Heart left ventricle (tissue), 16 donors: ENCODE results near the gene POLR2L. TPM values are rescaled to one million over a fixed set of nuclear protein-coding genes. Genes with fewer than 3 reads are reported as not detected.

Experiments
- ATAC-seq, 4 donors: fragments of 200-7000 bp; cut with Tn5 transposase; one replicate each; pipeline ENCODE4 v1.9.1; 2020 to 2022; ENCODE audit warnings: moderate library complexity in 4 of 4, mild to moderate bottlenecking in 3 of 4, moderate number of reproducible peaks in 1 of 4
- DNase-seq, 5 donors: peaks; one replicate each; pipeline ENCODE4 v3.0.0-alpha.2; 2020
- H3K27ac ChIP-seq, 12 donors: fragments of 200-600 bp; sonication (generic) in 4 of 12; one replicate each; pipeline versions ENCODE4 v1.5.0 to v1.8.0; 2016 to 2022; ENCODE audit warnings: mild to moderate bottlenecking in 2 of 12
- H3K27me3 ChIP-seq, 9 donors: fragments of 200-600 bp; sonication (generic) in 2 of 9; one replicate each; pipeline versions ENCODE4 v1.5.1 to v1.8.0; 2016 to 2022; ENCODE audit warnings: mild to moderate bottlenecking in 3 of 9
- H3K36me3 ChIP-seq, 9 donors: fragments of 200-600 bp; sonication (generic) in 2 of 9; one replicate each; pipeline versions ENCODE4 v1.5.0 to v1.8.0; 2018 to 2022; ENCODE audit warnings: mild to moderate bottlenecking in 2 of 9
- H3K4me1 ChIP-seq, 12 donors: fragments of 200-600 bp; sonication (generic) in 4 of 12; one replicate each; pipeline versions ENCODE4 v1.5.0 to v1.8.0; 2016 to 2022; ENCODE audit warnings: mild to moderate bottlenecking in 3 of 12
- H3K4me3 ChIP-seq, 12 donors: fragments of 200-600 bp; sonication (generic) in 4 of 12; one replicate each; pipeline versions ENCODE4 v1.5.0 to v1.8.0; 2017 to 2022; ENCODE audit warnings: mild to moderate bottlenecking in 9 of 12, moderate library complexity in 4 of 12
- H3K9me3 ChIP-seq, 12 donors: fragments of 200-600 bp; sonication (generic) in 4 of 12; one replicate each; pipeline versions ENCODE4 v1.5.0 to v1.8.0; 2016 to 2022; ENCODE audit warnings: mild to moderate bottlenecking in 1 of 12
- POLR2A ChIP-seq, 2 donors: fragments of 450-650 bp; IDR thresholded peaks; one replicate each; pipeline ENCODE4 v1.6.1; 2017; ENCODE audit warnings: antibody characterized with exemption in 2 of 2, mild to moderate bottlenecking in 2 of 2, moderate library complexity in 2 of 2
- WGBS, 4 donors: extraction: QIAGEN DNeasy Blood & Tissue Kit in 2 of 4; methylation state at CpG; one replicate each; pipeline versions ENCODE4 v1.1.5 to v1.1.7; 2013 to 2018; 5-methylcytosine and 5-hydroxymethylcytosine counted together
- intact Hi-C, 10 donors: fragments of 100-400 bp; cut with DNase I; formaldehyde crosslinking; loops; one replicate each; pipeline versions ENCODE4 v1.11.1 to v1.14.2; 2022
- polyA plus RNA-seq, 2 donors: library from polyadenylated mRNA; stranded (reverse); fragments of 200-250 nt; gene quantifications; one replicate each; pipeline ENCODE4 v1.2.3, GENCODE V29; 2013
- total RNA-seq, 9 donors: library from RNA; depleted of rRNA in 2 of 9; stranded (reverse); fragments of >200 nt in 2 of 9; fragmentation: NEBNext Ultra II Directional in 3 of 9; extraction: Animal tissue kit (Norgen Biotek cat#: 25700) in 3 of 9; gene quantifications; one replicate each; pipeline versions ENCODE4 v1.1.0 to v1.2.4, GENCODE V29; 2016 to 2023
- TF ChIP-seq, protein P1 (sequence below), 12 donors: fragments of 200-600 bp; sonication (generic) in 4 of 12; IDR thresholded peaks; one replicate each; pipeline versions ENCODE4 v1.5.0 to v1.8.0; 2018 to 2022; ENCODE audit warnings: antibody characterized with exemption in 12 of 12, mild to moderate bottlenecking in 5 of 12
- donor health status: ischemic (EF 13 %, LVEDD 7.1; RV severe dilation, severe dysfunction).
- donor health status: healthy with polysubstance abuse.
- donor health status: DM: no; HTN: yes; CAD: no.
- donor health status: DM: no; HTN: no; CAD: no.
- donor health status: ischemic (EF 25% LVEDD 6.9; RV normal size, moderate dysfunction).
- donor health status: ischemic (EF 25% LVEDD 5.7; RV mildly dilated, moderate dysfunction).
- donor health status: healthy.
- donor health status: DM: yes; HTN: yes; CAD: no.
- donor health status: ischemic (EF 35%, LVEDD 5.7; RV mildly dilated, moderate dysfunction).
- donor health status: nonischemic (EF 11% LVEDD 7.7; RV severe dilation, severe dysfunction).
- donor health status: DM: yes; HTN: yes; CAD: no.
- donor health status: PGD.
- donor health status: ischemic (EF 29% LVEDD 5.4; RV normal size, mild dysfunction).
- donor health status: nonischemic (EF 23%, LVEDD 6.1; RV moderate dilation, normal function).

POLR2L gene
- total and polyA plus RNA-seq, 11 donors: 74.4 to 267 (median 208) TPM

DNA sequence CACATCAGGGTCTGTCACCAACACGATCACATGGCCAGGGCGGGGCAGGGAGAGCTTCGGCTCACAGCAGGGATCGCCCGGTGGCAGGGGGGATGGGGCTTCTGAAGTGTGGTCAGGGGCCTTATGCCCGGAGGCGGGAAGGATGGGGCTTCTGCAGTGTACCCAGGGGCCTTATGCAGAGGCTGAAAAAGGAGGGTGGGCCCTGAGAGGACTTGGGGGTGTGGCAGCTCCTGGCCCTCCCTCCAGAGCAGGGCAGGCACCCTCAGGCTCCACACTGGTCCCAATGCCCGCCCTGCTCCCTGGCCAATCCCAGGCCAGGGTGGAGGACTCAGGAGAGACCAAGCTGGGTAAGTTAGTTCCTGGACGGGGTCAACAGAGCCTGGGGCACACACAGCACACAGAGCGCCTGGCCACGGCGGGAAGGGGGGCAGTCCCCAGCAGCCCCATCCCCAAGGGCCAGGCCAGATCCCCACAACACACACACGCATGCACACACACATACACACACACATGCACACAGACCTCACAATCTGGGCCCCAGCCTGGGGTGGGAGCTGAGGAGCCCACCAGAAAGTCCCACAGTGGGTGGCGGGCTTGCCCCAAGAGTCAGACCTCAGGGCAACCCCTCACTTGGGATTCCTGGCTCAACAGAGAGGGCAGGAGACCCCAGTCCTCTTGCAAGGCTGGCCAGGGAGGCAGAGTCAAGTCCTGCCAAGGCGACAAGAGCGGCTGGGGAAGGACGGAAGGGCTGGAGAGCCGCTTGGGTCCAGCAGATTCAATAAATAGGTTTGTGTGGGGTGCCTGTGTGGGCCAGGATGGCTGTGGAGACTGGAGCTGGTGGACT is 51.4 kb downstream of the POLR2L start:
- ATAC-seq: no peak
- intact Hi-C loops: loop anchor here in 1 of 10 donors (10.0 kb wide), 1 partner anchor 56 kb away; no protein-coding TSS in a partner anchor
- 67 to 69% (median 67%) methylated on average over 15 to 18 of the region's 18 CpGs for WGBS, 4 donors
- no peak for TF ChIP-seq POLR2A (IDR thresholded peaks at IDR 0.05)
- TF ChIP-seq, protein P1, sequence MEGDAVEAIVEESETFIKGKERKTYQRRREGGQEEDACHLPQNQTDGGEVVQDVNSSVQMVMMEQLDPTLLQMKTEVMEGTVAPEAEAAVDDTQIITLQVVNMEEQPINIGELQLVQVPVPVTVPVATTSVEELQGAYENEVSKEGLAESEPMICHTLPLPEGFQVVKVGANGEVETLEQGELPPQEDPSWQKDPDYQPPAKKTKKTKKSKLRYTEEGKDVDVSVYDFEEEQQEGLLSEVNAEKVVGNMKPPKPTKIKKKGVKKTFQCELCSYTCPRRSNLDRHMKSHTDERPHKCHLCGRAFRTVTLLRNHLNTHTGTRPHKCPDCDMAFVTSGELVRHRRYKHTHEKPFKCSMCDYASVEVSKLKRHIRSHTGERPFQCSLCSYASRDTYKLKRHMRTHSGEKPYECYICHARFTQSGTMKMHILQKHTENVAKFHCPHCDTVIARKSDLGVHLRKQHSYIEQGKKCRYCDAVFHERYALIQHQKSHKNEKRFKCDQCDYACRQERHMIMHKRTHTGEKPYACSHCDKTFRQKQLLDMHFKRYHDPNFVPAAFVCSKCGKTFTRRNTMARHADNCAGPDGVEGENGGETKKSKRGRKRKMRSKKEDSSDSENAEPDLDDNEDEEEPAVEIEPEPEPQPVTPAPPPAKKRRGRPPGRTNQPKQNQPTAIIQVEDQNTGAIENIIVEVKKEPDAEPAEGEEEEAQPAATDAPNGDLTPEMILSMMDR (IDR thresholded peaks at IDR 0.05): no peak
- no peak for DNase-seq
- peaks cover 0 to 30% (median 0%) of the 10 kb centered on the region in 9 donors for H3K36me3 ChIP-seq
- H3K9me3 ChIP-seq: no peaks in the 10 kb centered on the region
- H3K4me3 ChIP-seq: no peak overlapping the region
- H3K4me1 ChIP-seq: peaks cover 0 to 23% (median 9%) of the 10 kb centered on the region in 12 donors
- no peak overlapping the region for H3K27ac ChIP-seq
- peaks cover 0 to 22% (median 7%) of the 10 kb centered on the region in 9 donors for H3K27me3 ChIP-seq

DNA sequence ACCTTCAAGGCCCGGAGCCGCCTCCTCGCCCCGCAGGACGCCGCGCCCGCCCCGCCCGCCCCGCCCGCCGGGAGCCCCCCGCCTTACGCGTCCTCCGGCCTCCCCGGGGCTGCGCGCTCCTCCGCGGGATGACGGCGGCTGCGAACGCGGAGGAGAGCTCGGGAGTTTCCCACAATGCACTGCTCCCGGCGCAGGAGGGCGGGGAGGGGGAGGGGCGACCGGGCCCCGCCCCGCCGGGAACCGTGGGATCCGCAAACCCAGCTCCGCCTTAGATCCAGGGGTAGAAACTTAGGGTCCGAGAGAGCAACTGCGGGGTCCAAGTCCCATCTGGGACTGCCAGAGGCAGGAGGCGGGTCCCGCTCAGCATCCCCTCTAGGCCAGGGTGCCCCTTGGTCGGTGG is 52.4 kb downstream of the POLR2L start, which contains the start of gene CEND1:
CEND1 (minus strand) TSS at position 148 of the 400 bp plus-strand sequence. CDS start 1,514 bp downstream, outside the sequence.
- intact Hi-C loops: loop anchor here in 1 of 10 donors (10.0 kb wide), 1 partner anchor 55 kb away; no protein-coding TSS in a partner anchor
- H3K4me1 ChIP-seq: peaks cover 0 to 13% (median under 1%) of the 10 kb centered on the region in 12 donors
- peaks cover 0 to 22% (median 7%) of the 10 kb centered on the region in 9 donors for H3K27me3 ChIP-seq
- WGBS, 4 donors: 4 to 40% (median 5%) methylated on average over 4 to 44 of the region's 44 CpGs
- ATAC-seq (peak in 1 of 4 donors; percentile 47), DNase-seq (peak in 1 of 5 donors; percentile 30)
- peaks cover 0 to 30% (median 0%) of the 10 kb centered on the region in 9 donors for H3K36me3 ChIP-seq
- TF ChIP-seq POLR2A (IDR thresholded peaks at IDR 0.05): no peak
- TF ChIP-seq, protein P1 (IDR thresholded peaks at IDR 0.05): no peak
- no peak within 1 kb of the TSS for H3K27ac ChIP-seq
- peak within 1 kb of the TSS in 6 of 12 donors; percentile 10 to 37 (median 30) for H3K4me3 ChIP-seq
- H3K9me3 ChIP-seq: no peaks in the 10 kb centered on the region

Other genes starting within 250 kb of the POLR2L start
- gene IRF7, start 226.6 kb downstream of the POLR2L start, total RNA-seq: 10 to 100 TPM in 7 of 9 donors, 1 to 10 TPM in 2; 5.5 to 30.6 (median 14.9) TPM
- 10 to 100 TPM in 1 of 2 donors, 1 to 10 TPM in 1; 9.5 to 21.1 TPM for gene IRF7, start 226.6 kb downstream of the POLR2L start, polyA plus RNA-seq
- not detected for gene CDHR5, start 217.6 kb downstream of the POLR2L start, total RNA-seq
- gene CDHR5, start 217.6 kb downstream of the POLR2L start, polyA plus RNA-seq: under 1 TPM in 1 of 2 donors, not detected in 1; 0.07 TPM
- gene SCT, start 215.3 kb downstream of the POLR2L start, total RNA-seq: under 1 TPM in 1 of 9 donors, not detected in 8; 0.81 TPM
- gene SCT, start 215.3 kb downstream of the POLR2L start, polyA plus RNA-seq: not detected
- 1 to 10 TPM in 1 of 9 donors, under 1 TPM in 5, not detected in 3; 0.20 to 1.0 (median 0.48) TPM for gene DRD4, start 205.3 kb downstream of the POLR2L start, total RNA-seq
- gene DRD4, start 205.3 kb downstream of the POLR2L start, polyA plus RNA-seq: under 1 TPM in 1 of 2 donors, not detected in 1; 0.07 TPM
- gene DEAF1, start 147.3 kb downstream of the POLR2L start, total RNA-seq: 10 to 100 TPM; 11.8 to 25.6 (median 15.1) TPM
- 10 to 100 TPM; 14.3 to 17.8 TPM for gene DEAF1, start 147.3 kb downstream of the POLR2L start, polyA plus RNA-seq
- gene TMEM80, start 146.7 kb downstream of the POLR2L start, total RNA-seq: 10 to 100 TPM in 7 of 9 donors, 1 to 10 TPM in 2; 8.9 to 18.2 (median 15.0) TPM
- 10 to 100 TPM in 1 of 2 donors, 1 to 10 TPM in 1; 8.0 to 14.9 TPM for gene TMEM80, start 146.7 kb downstream of the POLR2L start, polyA plus RNA-seq
- 10 to 100 TPM in 1 of 9 donors, 1 to 10 TPM in 7, under 1 TPM in 1; 0.72 to 15.5 (median 1.5) TPM for gene EPS8L2, start 136.3 kb downstream of the POLR2L start, total RNA-seq
- gene EPS8L2, start 136.3 kb downstream of the POLR2L start, polyA plus RNA-seq: 1 to 10 TPM; 1.5 to 2.6 TPM
- 100 to 1,000 TPM in 5 of 9 donors, 10 to 100 TPM in 4; 80.5 to 145 (median 105) TPM for gene TALDO1, start 95.1 kb downstream of the POLR2L start, total RNA-seq
- 100 to 1,000 TPM in 1 of 2 donors, 10 to 100 TPM in 1; 66.9 to 123 TPM for gene TALDO1, start 95.1 kb downstream of the POLR2L start, polyA plus RNA-seq
- gene GATD1, start 65.0 kb downstream of the POLR2L start, total RNA-seq: 10 to 100 TPM; 13.4 to 30.8 (median 21.5) TPM
- 10 to 100 TPM; 20.4 to 20.5 TPM for gene GATD1, start 65.0 kb downstream of the POLR2L start, polyA plus RNA-seq
- 1 to 10 TPM in 1 of 9 donors, under 1 TPM in 6, not detected in 2; 0.25 to 1.1 (median 0.37) TPM for gene CEND1, start 52.4 kb downstream of the POLR2L start, total RNA-seq
- gene CEND1, start 52.4 kb downstream of the POLR2L start, polyA plus RNA-seq: under 1 TPM; 0.46 to 0.50 TPM
- 10 to 100 TPM in 1 of 9 donors, 1 to 10 TPM in 8; 2.1 to 12.8 (median 4.4) TPM for gene SLC25A22, start 44.2 kb downstream of the POLR2L start, total RNA-seq
- 10 to 100 TPM in 1 of 2 donors, 1 to 10 TPM in 1; 2.6 to 12.7 TPM for gene SLC25A22, start 44.2 kb downstream of the POLR2L start, polyA plus RNA-seq
- 10 to 100 TPM in 1 of 9 donors, 1 to 10 TPM in 8; 4.9 to 11.2 (median 6.6) TPM for gene PIDD1, start 37.3 kb downstream of the POLR2L start, total RNA-seq
- gene PIDD1, start 37.3 kb downstream of the POLR2L start, polyA plus RNA-seq: 10 to 100 TPM in 1 of 2 donors, 1 to 10 TPM in 1; 5.5 to 11.8 TPM
- 1,000 to 10,000 TPM in 3 of 9 donors, 100 to 1,000 TPM in 6; 236 to 1,207 (median 933) TPM for gene RPLP2, start 32.6 kb downstream of the POLR2L start, total RNA-seq
- 1,000 to 10,000 TPM in 1 of 2 donors, 100 to 1,000 TPM in 1; 998 to 1,652 TPM for gene RPLP2, start 32.6 kb downstream of the POLR2L start, polyA plus RNA-seq
- 100 to 1,000 TPM; 141 to 348 (median 232) TPM for gene PNPLA2, start 23.6 kb downstream of the POLR2L start, total RNA-seq
- gene PNPLA2, start 23.6 kb downstream of the POLR2L start, polyA plus RNA-seq: 100 to 1,000 TPM; 112 to 133 TPM
- gene CRACR2B, start 14.6 kb downstream of the POLR2L start, total RNA-seq: 10 to 100 TPM; 13.3 to 22.4 (median 17.7) TPM
- 10 to 100 TPM in 1 of 2 donors, 1 to 10 TPM in 1; 8.8 to 43.5 TPM for gene CRACR2B, start 14.6 kb downstream of the POLR2L start, polyA plus RNA-seq
- 100 to 1,000 TPM; 323 to 682 (median 454) TPM for gene CD151, start 9.6 kb downstream of the POLR2L start, total RNA-seq
- 100 to 1,000 TPM; 560 to 817 TPM for gene CD151, start 9.6 kb downstream of the POLR2L start, polyA plus RNA-seq
- gene TSPAN4, start 323 bp upstream of the POLR2L start, total RNA-seq: 10 to 100 TPM; 22.7 to 93.0 (median 31.3) TPM
- 10 to 100 TPM; 31.2 to 52.5 TPM for gene TSPAN4, start 323 bp upstream of the POLR2L start, polyA plus RNA-seq
- 10 to 100 TPM; 42.0 to 87.7 (median 58.9) TPM for gene CHID1, start 68.3 kb upstream of the POLR2L start, total RNA-seq
- 10 to 100 TPM; 30.8 to 55.3 TPM for gene CHID1, start 68.3 kb upstream of the POLR2L start, polyA plus RNA-seq
- gene AP2A2, start 83.3 kb upstream of the POLR2L start, total RNA-seq: 10 to 100 TPM; 30.2 to 71.4 (median 40.0) TPM
- 10 to 100 TPM; 20.4 to 28.7 TPM for gene AP2A2, start 83.3 kb upstream of the POLR2L start, polyA plus RNA-seq
- not detected for gene MUC6, start 194.2 kb upstream of the POLR2L start, total RNA-seq
- gene MUC6, start 194.2 kb upstream of the POLR2L start, polyA plus RNA-seq: under 1 TPM; 0.04 to 0.06 TPM
- under 1 TPM in 1 of 9 donors, not detected in 8; 0.07 TPM for gene MUC2, start 232.3 kb upstream of the POLR2L start, total RNA-seq
- under 1 TPM in 1 of 2 donors, not detected in 1; 0.01 TPM for gene MUC2, start 232.3 kb upstream of the POLR2L start, polyA plus RNA-seq